ENCODE measurements around the gene CCL4L2.
"Not testable (repeated sequence)": the region's sequence is repeated elsewhere in the genome, so short reads cannot be mapped to it uniquely, and the experiment has no call there.

Gene CCL4L2

GRCh38 chr17:36190549-36191330, 20.1 kb upstream of the CCL4L2 start:
- H3K27me3 Mint-ChIP-seq (ENCODE audit: low read depth), result peaks cover 38% of the 10 kb centered on the region
- not testable (repeated sequence) for H3K9me3 Mint-ChIP-seq; H3K27ac Mint-ChIP-seq; H3K4me3 Mint-ChIP-seq; H3K36me3 Mint-ChIP-seq (ENCODE audit: low read depth)
- H3K4me1 Mint-ChIP-seq (ENCODE audit: low read depth), result peaks cover 22% of the 10 kb centered on the region

- H3K4me1 Mint-ChIP-seq (ENCODE audit: low read depth), result peaks cover 21% of the 10 kb centered on the region
Observed at GRCh38 chr17:36193216-36193775, 17.6 kb upstream of the CCL4L2 start.

GRCh38 chr17:36194147-36194831, 16.6 kb upstream of the CCL4L2 start:
- H3K27me3 Mint-ChIP-seq (ENCODE audit: low read depth), result peaks cover 25% of the 10 kb centered on the region
- H3K36me3 Mint-ChIP-seq (ENCODE audit: low read depth); H3K4me3 Mint-ChIP-seq; H3K27ac Mint-ChIP-seq; H3K9me3 Mint-ChIP-seq: not testable (repeated sequence)
- peaks cover 20% of the 10 kb centered on the region for H3K4me1 Mint-ChIP-seq (ENCODE audit: low read depth)

More at GRCh38 chr17:36193216-36193775, 17.6 kb upstream of the CCL4L2 start:
- Mint-ChIP-seq H3K27me3 (ENCODE audit: low read depth) (peaks cover 22% of the 10 kb centered on the region), H3K27ac (no peak overlapping the region), H3K4me3 (no peak overlapping the region), H3K36me3 (ENCODE audit: low read depth) (no peaks in the 10 kb centered on the region), H3K9me3 (no peaks in the 10 kb centered on the region)

GRCh38 chr17:36194832-36195433, 15.9 kb upstream of the CCL4L2 start:
- Mint-ChIP-seq H3K4me1 (ENCODE audit: low read depth) (peaks cover 20% of the 10 kb centered on the region), H3K27me3 (ENCODE audit: low read depth) (peaks cover 24% of the 10 kb centered on the region)
- H3K9me3 Mint-ChIP-seq; H3K36me3 Mint-ChIP-seq (ENCODE audit: low read depth); H3K27ac Mint-ChIP-seq; H3K4me3 Mint-ChIP-seq: not testable (repeated sequence)

- Mint-ChIP-seq H3K9me3 (no peaks in the 10 kb centered on the region), H3K27ac (no peak overlapping the region), H3K27me3 (ENCODE audit: low read depth) (peaks cover 22% of the 10 kb centered on the region), H3K4me1 (ENCODE audit: low read depth) (peaks cover 18% of the 10 kb centered on the region), H3K36me3 (ENCODE audit: low read depth) (no peaks in the 10 kb centered on the region), H3K4me3 (no peak overlapping the region)
Observed at GRCh38 chr17:36195434-36196130, 15.3 kb upstream of the CCL4L2 start.

GRCh38 chr17:36196131-36196486, 14.8 kb upstream of the CCL4L2 start:
- Mint-ChIP-seq H3K9me3 (no peaks in the 10 kb centered on the region), H3K36me3 (ENCODE audit: low read depth) (no peaks in the 10 kb centered on the region), H3K4me1 (ENCODE audit: low read depth) (peaks cover 18% of the 10 kb centered on the region), H3K27ac (no peak overlapping the region), H3K27me3 (ENCODE audit: low read depth) (peaks cover 21% of the 10 kb centered on the region), H3K4me3 (no peak overlapping the region)

GRCh38 chr17:36197387-36197703, 13.5 kb upstream of the CCL4L2 start:
- no peaks in the 10 kb centered on the region for H3K9me3 Mint-ChIP-seq
- no peak overlapping the region for H3K4me3 Mint-ChIP-seq
- H3K27me3 Mint-ChIP-seq (ENCODE audit: low read depth), result peaks cover 22% of the 10 kb centered on the region
- H3K36me3 Mint-ChIP-seq (ENCODE audit: low read depth), result no peaks in the 10 kb centered on the region
- H3K4me1 Mint-ChIP-seq (ENCODE audit: low read depth), result peaks cover 19% of the 10 kb centered on the region
- H3K27ac Mint-ChIP-seq, result no peak overlapping the region

GRCh38 chr17:36198831-36199465, 11.9 kb upstream of the CCL4L2 start:
- Mint-ChIP-seq H3K4me3 (no peak overlapping the region), H3K27ac (no peak overlapping the region), H3K9me3 (no peaks in the 10 kb centered on the region), H3K4me1 (ENCODE audit: low read depth) (peaks cover 17% of the 10 kb centered on the region), H3K27me3 (ENCODE audit: low read depth) (peaks cover 18% of the 10 kb centered on the region), H3K36me3 (ENCODE audit: low read depth) (no peaks in the 10 kb centered on the region)

GRCh38 chr17:36201102-36201501, 9.8 kb upstream of the CCL4L2 start:
- peaks cover 14% of the 10 kb centered on the region for H3K27me3 Mint-ChIP-seq (ENCODE audit: low read depth)
- not testable (repeated sequence) for H3K27ac Mint-ChIP-seq

GRCh38 chr17:36201506-36201905, 9.4 kb upstream of the CCL4L2 start:
- peaks cover 14% of the 10 kb centered on the region for H3K27me3 Mint-ChIP-seq (ENCODE audit: low read depth)
- H3K27ac Mint-ChIP-seq; H3K4me3 Mint-ChIP-seq; H3K9me3 Mint-ChIP-seq; H3K36me3 Mint-ChIP-seq (ENCODE audit: low read depth): not testable (repeated sequence)
- peaks cover 16% of the 10 kb centered on the region for H3K4me1 Mint-ChIP-seq (ENCODE audit: low read depth)

More at GRCh38 chr17:36201102-36201501, 9.8 kb upstream of the CCL4L2 start:
- peaks cover 17% of the 10 kb centered on the region for H3K4me1 Mint-ChIP-seq (ENCODE audit: low read depth)
- H3K36me3 Mint-ChIP-seq (ENCODE audit: low read depth); H3K9me3 Mint-ChIP-seq; H3K4me3 Mint-ChIP-seq: not testable (repeated sequence)

- H3K9me3 Mint-ChIP-seq, result no peaks in the 10 kb centered on the region
- H3K27me3 Mint-ChIP-seq (ENCODE audit: low read depth), result peaks cover 23% of the 10 kb centered on the region
- H3K27ac Mint-ChIP-seq, result no peak overlapping the region
- H3K36me3 Mint-ChIP-seq (ENCODE audit: low read depth), result no peaks in the 10 kb centered on the region
- no peak overlapping the region for H3K4me3 Mint-ChIP-seq
- H3K4me1 Mint-ChIP-seq (ENCODE audit: low read depth), result peaks cover 14% of the 10 kb centered on the region
Observed at GRCh38 chr17:36203335-36203734, 7.5 kb upstream of the CCL4L2 start.

GRCh38 chr17:36204724-36205500, 6.0 kb upstream of the CCL4L2 start:
- H3K27ac Mint-ChIP-seq, result no peak overlapping the region
- H3K4me1 Mint-ChIP-seq (ENCODE audit: low read depth), result peaks cover 8% of the 10 kb centered on the region
- no peaks in the 10 kb centered on the region for H3K9me3 Mint-ChIP-seq
- no peak overlapping the region for H3K4me3 Mint-ChIP-seq
- H3K27me3 Mint-ChIP-seq (ENCODE audit: low read depth), result peaks cover 23% of the 10 kb centered on the region
- no peaks in the 10 kb centered on the region for H3K36me3 Mint-ChIP-seq (ENCODE audit: low read depth)

GRCh38 chr17:36205637-36206485, 5.0 kb upstream of the CCL4L2 start:
- Mint-ChIP-seq H3K27me3 (ENCODE audit: low read depth) (peaks cover 25% of the 10 kb centered on the region), H3K27ac (no peak overlapping the region), H3K9me3 (no peaks in the 10 kb centered on the region), H3K4me1 (ENCODE audit: low read depth) (peaks cover 10% of the 10 kb centered on the region), H3K36me3 (ENCODE audit: low read depth) (no peaks in the 10 kb centered on the region), H3K4me3 (no peak overlapping the region)
